Sigmoid colon (tissue), 4 donors: ENCODE results near the gene SLF2.

Experiments used
- CTCF ChIP-seq, 4 experiments: fragments of 450-650 bp in 3 of 4; fragments of 200-600 bp in 1 of 4; IDR thresholded peaks; one replicate each; pipeline ENCODE4 v1.5.1; 2016 to 2019; ENCODE audit warnings: antibody characterized with exemption in 4 of 4, mild to moderate bottlenecking in 3 of 4, moderate library complexity in 2 of 4
- EP300 ChIP-seq, 4 donors: sonication (generic); formaldehyde crosslinking; IDR thresholded peaks; one replicate each; pipeline ENCODE4 v1.6.1; 2017; ENCODE audit warnings: antibody characterized with exemption in 4 of 4
- POLR2A ChIP-seq, 2 donors: fragments of 450-650 bp; IDR thresholded peaks; one replicate each; pipeline ENCODE4 v1.6.1; 2016; ENCODE audit warnings: antibody characterized with exemption in 2 of 2, mild to moderate bottlenecking in 2 of 2, moderate library complexity in 2 of 2
- POLR2AphosphoS5 ChIP-seq, 4 donors: sonication (generic); formaldehyde crosslinking; IDR thresholded peaks; one replicate each; pipeline ENCODE4 v1.6.1; 2017; ENCODE audit warnings: antibody characterized with exemption in 4 of 4

GRCh38 chr10:100864978-100865377 is 47.8 kb upstream of the SLF2 start:
- no peak for TF ChIP-seq CTCF (IDR thresholded peaks at IDR 0.05)
- no peak for TF ChIP-seq POLR2AphosphoS5 (IDR thresholded peaks at IDR 0.05)
- no peak for TF ChIP-seq POLR2A (IDR thresholded peaks at IDR 0.05)
- no peak for TF ChIP-seq EP300 (IDR thresholded peaks at IDR 0.05)
